PFSK-1 (cell line): ENCODE data around the gene RUNX2.

Experiments
- FOXP2 ChIP-seq: optimal IDR thresholded peaks from 2 replicates; pipeline ENCODE3; 2011; ENCODE audit warnings: borderline replicate concordance, control low read depth, inconsistent platforms; ENCODE audit not compliant: insufficient read depth; ENCODE audit errors: extremely low read length, extremely low read depth
- POLR2AphosphoS5 ChIP-seq: IDR thresholded peaks from 2 replicates; pipeline ENCODE4 v1.6.1; 2012; ENCODE audit warnings: low read depth, mild to moderate bottlenecking, control low read depth, low read length, moderate library complexity
- REST ChIP-seq, 2 experiments: IDR thresholded peaks; 2 replicates each; pipeline versions ENCODE4 v1.6.1 to v1.8.0; 2011 to 2012; ENCODE audit warnings: low read depth in 2 of 2, low read length in 2 of 2, control low read depth in 1 of 2, inconsistent platforms in 1 of 2, mild to moderate bottlenecking in 1 of 2, moderate library complexity in 1 of 2; ENCODE audit not compliant: insufficient read depth in 1 of 2
- SIN3A ChIP-seq: IDR thresholded peaks from 2 replicates; pipeline ENCODE4 v1.6.1; 2012; ENCODE audit warnings: mild to moderate bottlenecking, low read length, moderate library complexity, borderline replicate concordance; ENCODE audit not compliant: insufficient read depth
- TAF1 ChIP-seq: IDR thresholded peaks from 2 replicates; pipeline ENCODE4 v1.6.1; 2012; ENCODE audit warnings: low read length, control low read depth, borderline replicate concordance; ENCODE audit not compliant: insufficient read depth

GRCh38 chr6:45350186-45350710, 22.1 kb downstream of the RUNX2 start:
- TF ChIP-seq POLR2AphosphoS5: no peak
- TF ChIP-seq REST (IDR thresholded peaks at IDR 0.05; ENCODE audit: insufficient read depth in 1 of 2, low read depth in 2 of 2, low read length in 2 of 2): no peak
- no peak for TF ChIP-seq SIN3A
- TF ChIP-seq TAF1: no peak
- no peak for TF ChIP-seq FOXP2
